ENCODE measurements around the gene GALK2.

DNA sequence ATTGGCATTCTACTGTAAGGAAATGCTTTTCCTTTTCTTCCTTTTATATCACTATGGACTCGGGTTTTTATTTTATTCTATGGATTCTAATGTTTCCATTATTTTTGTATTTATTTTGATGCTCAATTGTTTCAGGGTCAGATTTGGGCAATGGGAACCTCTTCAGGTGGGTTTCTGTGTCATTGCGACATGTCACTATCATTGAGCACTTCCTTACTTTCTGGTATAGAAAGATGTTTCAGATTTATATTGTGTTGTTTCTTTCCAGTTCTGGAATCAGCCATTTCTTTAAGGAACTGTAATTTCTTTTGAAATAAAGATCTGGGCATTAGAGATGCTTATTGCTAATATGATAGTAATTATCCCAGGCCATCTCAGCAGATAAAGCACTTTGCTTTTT is 21.8 kb downstream of the GALK2 start:
- TF ChIP-seq, protein P1, sequence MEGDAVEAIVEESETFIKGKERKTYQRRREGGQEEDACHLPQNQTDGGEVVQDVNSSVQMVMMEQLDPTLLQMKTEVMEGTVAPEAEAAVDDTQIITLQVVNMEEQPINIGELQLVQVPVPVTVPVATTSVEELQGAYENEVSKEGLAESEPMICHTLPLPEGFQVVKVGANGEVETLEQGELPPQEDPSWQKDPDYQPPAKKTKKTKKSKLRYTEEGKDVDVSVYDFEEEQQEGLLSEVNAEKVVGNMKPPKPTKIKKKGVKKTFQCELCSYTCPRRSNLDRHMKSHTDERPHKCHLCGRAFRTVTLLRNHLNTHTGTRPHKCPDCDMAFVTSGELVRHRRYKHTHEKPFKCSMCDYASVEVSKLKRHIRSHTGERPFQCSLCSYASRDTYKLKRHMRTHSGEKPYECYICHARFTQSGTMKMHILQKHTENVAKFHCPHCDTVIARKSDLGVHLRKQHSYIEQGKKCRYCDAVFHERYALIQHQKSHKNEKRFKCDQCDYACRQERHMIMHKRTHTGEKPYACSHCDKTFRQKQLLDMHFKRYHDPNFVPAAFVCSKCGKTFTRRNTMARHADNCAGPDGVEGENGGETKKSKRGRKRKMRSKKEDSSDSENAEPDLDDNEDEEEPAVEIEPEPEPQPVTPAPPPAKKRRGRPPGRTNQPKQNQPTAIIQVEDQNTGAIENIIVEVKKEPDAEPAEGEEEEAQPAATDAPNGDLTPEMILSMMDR (conservative IDR thresholded peaks at IDR 0.05; ENCODE audit: low read length) = no peak
- TF ChIP-seq EZH2phosphoT487 (IDR thresholded peaks at IDR 0.05; ENCODE audit: borderline replicate concordance, low read depth, low read length) = no peak

Data from OCI-LY7 (cell line).